Natural killer cell treated with Interleukin-12 subunit alpha and Interleukin-12 subunit beta and Interleukin-15 and Interleukin-18, amount 100 ng/mL, for 72 hours (primary cell): ENCODE results near the gene CDC42BPB. TPM values are rescaled to one million over a fixed set of nuclear protein-coding genes. Genes with fewer than 3 reads are reported as not detected.

Experiments
- ATAC-seq, 2 donors: fragments of 150-1000 bp; cut with Tn5 transposase in 1 of 2; sonication (Bioruptor Pico), chemical (Tn5 transposase) in 1 of 2; 2 replicates each; pipeline ENCODE4 v1.10.0; 2021
- DNase-seq: peaks from one replicate; pipeline ENCODE4 v3.0.0; 2022; ENCODE audit warnings: low spot score
- H3K27ac Mint-ChIP-seq, 2 donors: 1 replicate in 1 of 2; 2 replicates in 1 of 2; pipeline ENCODE4 v1.8.0; 2022; ENCODE audit warnings: mixed read lengths in 2 of 2, mild to moderate bottlenecking in 1 of 2, moderate library complexity in 1 of 2
- H3K27me3 Mint-ChIP-seq, 2 donors: 1 replicate in 1 of 2; 2 replicates in 1 of 2; pipeline ENCODE4 v1.8.0; 2022; ENCODE audit warnings: mixed read lengths in 2 of 2
- H3K36me3 Mint-ChIP-seq: one replicate; pipeline ENCODE4 v1.8.0; 2022; ENCODE audit warnings: mixed read lengths
- H3K4me1 Mint-ChIP-seq, 2 donors: 1 replicate in 1 of 2; 2 replicates in 1 of 2; pipeline ENCODE4 v1.8.0; 2022; ENCODE audit warnings: low read depth in 2 of 2, mixed read lengths in 2 of 2, mild to moderate bottlenecking in 1 of 2
- H3K4me3 Mint-ChIP-seq: one replicate; pipeline ENCODE4 v1.8.0; 2022; ENCODE audit warnings: mixed read lengths
- H3K9me3 Mint-ChIP-seq: 2 replicates; pipeline ENCODE4 v1.8.0; 2022; ENCODE audit warnings: mixed read lengths
- total RNA-seq, 2 donors: library from RNA; stranded (reverse); gene quantifications; one replicate each; pipeline ENCODE4 v1.2.3, GENCODE V29; 2022

CDC42BPB gene
- total RNA-seq, 2 donors from 2014 or later = 2.2 to 3.6 TPM

DNA sequence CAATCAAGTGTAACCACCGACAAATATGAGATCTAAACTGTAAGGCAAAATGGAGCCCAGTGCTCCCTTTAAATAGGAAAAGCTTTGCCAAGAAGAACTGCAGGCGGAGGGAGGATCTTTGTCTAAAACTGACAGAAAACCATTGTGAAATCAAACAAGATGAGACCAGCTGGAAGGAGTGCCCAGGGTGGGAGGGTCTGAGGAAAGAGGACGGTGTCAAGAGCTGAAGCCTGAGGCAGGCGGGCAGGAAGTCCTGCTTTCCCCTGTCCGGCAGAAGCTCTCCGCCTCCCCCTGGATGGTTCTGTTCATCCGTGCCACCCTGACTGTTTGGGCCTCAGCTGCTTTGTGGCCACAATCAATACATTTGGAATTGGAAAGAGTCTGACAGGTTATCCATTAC, 37.5 kb downstream of the CDC42BPB start:
- H3K4me1 Mint-ChIP-seq = peaks cover 1 to 3% of the 10 kb centered on the region in 2 donors
- H3K9me3 Mint-ChIP-seq = no peaks in the 10 kb centered on the region
- peaks cover 32 to 34% of the 10 kb centered on the region in 2 donors for H3K27me3 Mint-ChIP-seq
- no peaks in the 10 kb centered on the region for H3K36me3 Mint-ChIP-seq
- DNase-seq = no peak
- no peak overlapping the region for H3K27ac Mint-ChIP-seq
- ATAC-seq = no peak
- no peak overlapping the region for H3K4me3 Mint-ChIP-seq

DNA sequence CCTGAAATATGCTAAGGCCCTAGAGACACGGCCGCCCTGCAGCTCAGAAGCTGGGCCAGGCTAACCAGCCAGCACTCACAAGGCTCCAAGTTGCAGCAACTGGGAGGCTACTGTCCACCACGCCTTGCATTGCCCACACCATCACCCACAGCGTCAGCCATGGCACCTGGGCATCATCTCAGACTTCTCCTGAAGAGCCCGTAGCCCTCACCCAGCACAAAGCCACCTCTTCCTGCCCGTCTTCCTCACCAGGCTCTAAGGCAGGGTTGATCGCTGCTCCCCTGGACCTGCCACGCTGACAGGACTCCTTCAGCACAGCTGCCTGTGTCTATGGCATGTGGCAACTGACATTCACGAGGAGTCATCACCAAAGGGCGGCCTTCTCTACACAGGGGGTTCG, 38.1 kb downstream of the CDC42BPB start:
- peaks cover 7 to 8% of the 10 kb centered on the region in 2 donors for H3K4me1 Mint-ChIP-seq
- no peak overlapping the region for H3K4me3 Mint-ChIP-seq
- ATAC-seq (no peak), DNase-seq (no peak)
- no peak overlapping the region for H3K27ac Mint-ChIP-seq
- no peaks in the 10 kb centered on the region for H3K36me3 Mint-ChIP-seq
- H3K27me3 Mint-ChIP-seq = peaks cover 32 to 34% of the 10 kb centered on the region in 2 donors
- H3K9me3 Mint-ChIP-seq = no peaks in the 10 kb centered on the region

DNA sequence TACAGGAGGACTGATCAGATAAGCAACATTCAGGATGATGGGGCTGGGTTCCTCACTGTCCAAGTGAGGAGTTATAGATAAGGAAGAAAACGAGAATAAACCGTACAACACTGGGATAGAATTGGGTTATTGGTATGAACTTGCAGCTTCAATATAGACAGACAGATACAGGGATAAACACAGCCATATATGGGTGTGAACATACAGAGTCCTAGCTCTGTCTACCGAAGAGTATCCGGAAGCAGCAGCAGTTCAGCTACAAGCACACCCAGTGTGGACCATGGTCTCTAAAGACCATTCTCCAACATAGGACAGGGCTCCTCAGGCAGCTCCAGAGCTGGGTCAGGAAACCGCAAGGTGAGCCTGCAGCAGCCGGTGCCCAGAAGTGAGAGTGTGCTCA, 40.8 kb downstream of the CDC42BPB start:
- peaks cover 15 to 21% of the 10 kb centered on the region in 2 donors for H3K27me3 Mint-ChIP-seq
- no peaks in the 10 kb centered on the region for H3K36me3 Mint-ChIP-seq
- no peak overlapping the region for H3K4me3 Mint-ChIP-seq
- no peak for DNase-seq
- H3K4me1 Mint-ChIP-seq = peaks cover 7 to 9% of the 10 kb centered on the region in 2 donors
- H3K27ac Mint-ChIP-seq = no peak overlapping the region
- ATAC-seq = no peak
- H3K9me3 Mint-ChIP-seq = no peaks in the 10 kb centered on the region

DNA sequence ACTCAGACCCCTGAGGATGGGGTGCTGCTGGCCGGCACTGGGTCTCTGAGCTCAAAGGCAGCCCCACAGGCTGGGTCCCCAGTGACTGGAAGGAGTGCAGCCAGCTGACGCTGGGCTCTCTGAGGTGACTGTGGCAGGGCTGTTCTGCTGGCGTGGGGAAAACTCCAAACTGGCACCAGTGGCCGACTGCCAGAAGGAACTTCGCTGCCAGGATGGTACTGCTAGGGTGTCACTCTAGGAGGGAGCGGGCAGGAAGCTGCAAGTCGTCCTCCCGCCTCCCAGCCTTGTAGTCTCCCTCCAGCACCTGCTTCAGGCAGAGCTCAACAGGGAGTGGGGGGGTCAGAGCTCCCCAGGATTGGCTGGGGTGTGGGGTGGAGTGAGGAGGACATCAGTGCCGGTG, 41.3 kb downstream of the CDC42BPB start:
- Mint-ChIP-seq H3K4me1 (peaks cover 7 to 9% of the 10 kb centered on the region in 2 donors), H3K4me3 (no peak overlapping the region), H3K9me3 (no peaks in the 10 kb centered on the region), H3K27ac (no peak overlapping the region), H3K36me3 (no peaks in the 10 kb centered on the region), H3K27me3 (peaks cover 12 to 18% of the 10 kb centered on the region in 2 donors)
- ATAC-seq (no peak), DNase-seq (no peak)

DNA sequence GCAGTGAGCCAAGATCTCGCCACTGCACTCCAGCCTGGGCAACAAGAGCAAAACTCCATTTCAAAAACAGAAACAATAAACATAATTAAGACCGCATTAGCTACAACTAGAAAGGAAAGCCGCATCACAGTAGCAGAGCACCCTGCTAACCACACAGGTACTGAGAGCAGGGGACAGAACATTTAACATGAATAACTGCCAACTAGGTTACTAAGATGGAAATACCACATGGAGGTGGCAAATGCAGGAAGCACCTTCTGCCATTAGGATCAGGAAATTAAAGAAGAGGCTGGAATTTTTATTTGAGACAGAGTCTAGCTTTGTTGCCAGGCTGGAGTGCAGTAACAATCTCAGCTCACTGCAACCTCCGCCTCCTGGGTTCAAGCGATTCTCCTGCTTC, 41.9 kb downstream of the CDC42BPB start:
- H3K4me3 Mint-ChIP-seq = no peak overlapping the region
- no peaks in the 10 kb centered on the region for H3K36me3 Mint-ChIP-seq
- DNase-seq (no peak), ATAC-seq (no peak)
- peaks cover 7 to 9% of the 10 kb centered on the region in 2 donors for H3K4me1 Mint-ChIP-seq
- peaks cover 11 to 18% of the 10 kb centered on the region in 2 donors for H3K27me3 Mint-ChIP-seq
- no peak overlapping the region for H3K27ac Mint-ChIP-seq
- no peaks in the 10 kb centered on the region for H3K9me3 Mint-ChIP-seq

DNA sequence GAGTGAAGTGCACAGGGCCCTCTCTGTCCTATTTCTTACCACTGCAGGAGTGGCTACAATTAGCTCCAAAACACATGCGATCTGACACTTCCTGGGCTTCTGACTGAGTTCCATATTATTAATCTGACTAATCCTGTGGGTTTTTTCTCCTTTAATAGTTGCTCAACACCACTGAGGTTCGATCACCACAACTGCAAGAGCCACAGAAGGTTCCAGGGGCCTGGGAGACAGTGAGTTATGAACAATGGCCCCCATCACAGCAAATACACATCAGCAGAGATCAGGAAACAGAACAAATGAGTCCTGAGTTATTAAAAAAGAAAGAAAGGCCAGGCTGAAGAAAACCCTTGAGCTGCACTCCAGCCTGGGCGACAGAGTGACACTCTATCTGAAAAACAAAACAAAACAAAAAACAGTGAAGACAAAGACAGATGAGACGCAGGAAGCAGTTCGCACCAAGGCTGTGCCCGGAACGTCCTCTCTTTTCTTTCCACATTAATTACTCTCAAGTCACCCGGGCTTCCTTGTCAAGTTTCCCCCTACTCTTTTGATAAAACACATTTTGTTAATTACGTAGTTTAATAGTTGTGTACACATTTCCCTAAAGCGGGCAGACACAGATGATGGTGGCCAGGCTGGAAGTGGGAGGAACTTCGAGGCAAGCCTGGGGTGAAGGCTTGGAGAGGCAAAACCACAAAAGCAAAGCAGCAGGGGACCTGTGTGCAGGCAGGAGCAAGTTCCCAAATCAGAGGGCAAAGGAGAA, 42.7 kb downstream of the CDC42BPB start:
- H3K4me3 Mint-ChIP-seq = no peak overlapping the region
- H3K36me3 Mint-ChIP-seq = no peaks in the 10 kb centered on the region
- H3K9me3 Mint-ChIP-seq = no peaks in the 10 kb centered on the region
- H3K27me3 Mint-ChIP-seq = peaks cover 7 to 18% of the 10 kb centered on the region in 2 donors
- DNase-seq = no peak
- no peak overlapping the region for H3K27ac Mint-ChIP-seq
- H3K4me1 Mint-ChIP-seq = peaks cover 7 to 9% of the 10 kb centered on the region in 2 donors
- ATAC-seq = peak in 1 of 2 donors; percentile 37

DNA sequence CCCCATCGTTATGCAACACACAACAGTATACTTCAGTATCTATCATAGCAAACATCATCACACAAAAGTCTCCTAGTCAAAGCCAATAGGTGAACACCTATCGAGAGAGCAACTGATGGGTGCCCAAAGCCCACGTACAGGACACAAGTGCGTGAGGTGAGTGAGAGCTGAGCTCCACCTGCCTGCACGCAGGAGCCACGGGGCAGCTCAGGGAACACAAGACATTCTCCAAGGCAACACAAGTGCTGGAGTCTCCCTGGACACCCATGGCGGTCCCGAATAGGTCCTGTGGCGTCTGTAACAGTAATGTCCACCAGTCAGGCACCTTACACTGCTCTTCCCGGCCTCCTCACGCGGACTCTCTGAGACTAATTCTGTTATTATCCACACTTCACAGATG, 44.3 kb downstream of the CDC42BPB start:
- ATAC-seq = peak in 1 of 2 donors; percentile 8
- Mint-ChIP-seq H3K36me3 (no peaks in the 10 kb centered on the region), H3K4me3 (no peak overlapping the region)

DNA sequence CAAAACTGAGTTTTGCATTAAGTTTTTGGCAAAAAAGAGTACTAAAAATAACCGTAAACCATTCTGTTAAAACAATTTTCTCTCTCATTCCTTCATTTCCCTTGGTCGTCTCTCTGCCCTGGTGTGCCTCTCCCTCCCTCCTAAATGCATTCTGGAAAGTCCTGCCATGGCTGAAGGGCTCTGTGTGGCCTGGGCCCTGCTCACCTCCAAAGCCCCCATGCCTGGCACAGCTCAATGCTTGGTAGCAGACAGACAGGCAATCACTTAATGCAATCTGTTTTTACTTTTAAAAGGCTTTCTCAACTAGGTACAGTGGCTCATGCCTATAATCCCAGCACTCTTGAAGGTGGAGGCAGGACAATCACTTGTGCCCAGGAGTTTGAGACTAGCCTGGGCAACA, 47.8 kb downstream of the CDC42BPB start:
- Mint-ChIP-seq H3K36me3 (no peaks in the 10 kb centered on the region), H3K4me3 (no peak overlapping the region), H3K9me3 (no peaks in the 10 kb centered on the region), H3K27ac (no peak overlapping the region), H3K27me3 (peaks cover 0 to 4% of the 10 kb centered on the region in 2 donors), H3K4me1 (peaks cover 3% of the 10 kb centered on the region in 2 donors)
- no peak for DNase-seq
- ATAC-seq = no peak

More for the DNA sequence above, 44.3 kb downstream of the CDC42BPB start:
- H3K9me3 Mint-ChIP-seq = no peaks in the 10 kb centered on the region
- no peak overlapping the region for H3K27ac Mint-ChIP-seq
- H3K4me1 Mint-ChIP-seq = peaks cover 7 to 9% of the 10 kb centered on the region in 2 donors
- peaks cover 5 to 12% of the 10 kb centered on the region in 2 donors for H3K27me3 Mint-ChIP-seq
- DNase-seq = no peak

DNA sequence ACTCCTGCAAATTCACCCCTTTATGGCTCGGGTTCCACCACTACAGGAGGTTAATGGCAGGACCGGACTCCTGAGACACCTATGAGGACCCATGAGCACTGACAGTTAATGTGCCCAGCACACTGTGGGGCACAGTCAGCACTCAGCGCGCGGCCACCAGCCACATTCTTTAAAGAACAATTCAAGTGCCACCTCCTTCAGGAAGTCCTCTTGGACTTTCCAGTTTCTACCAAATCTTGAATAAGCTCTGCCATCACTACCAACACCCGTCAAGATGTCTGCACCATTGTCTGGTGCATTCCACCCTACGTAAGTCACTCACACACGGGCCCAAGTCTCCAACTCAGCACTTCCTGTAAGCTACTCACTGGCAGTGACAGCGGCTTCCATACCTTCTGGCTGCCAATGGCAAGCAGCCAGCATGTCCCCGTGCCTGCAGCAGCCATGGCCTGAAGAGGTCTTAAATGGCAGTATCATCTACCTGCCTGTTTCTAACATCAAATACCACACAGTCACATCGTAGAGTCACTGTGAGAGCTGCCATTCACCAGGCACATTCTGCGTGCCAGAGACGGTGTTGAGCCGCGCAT, 48.5 kb downstream of the CDC42BPB start:
- H3K27ac Mint-ChIP-seq = no peak overlapping the region
- H3K36me3 Mint-ChIP-seq = no peaks in the 10 kb centered on the region
- no peaks in the 10 kb centered on the region for H3K27me3 Mint-ChIP-seq
- ATAC-seq = peak in 1 of 2 donors; percentile 20
- H3K4me1 Mint-ChIP-seq = no peaks in the 10 kb centered on the region
- no peaks in the 10 kb centered on the region for H3K9me3 Mint-ChIP-seq
- no peak overlapping the region for H3K4me3 Mint-ChIP-seq
- no peak for DNase-seq

DNA sequence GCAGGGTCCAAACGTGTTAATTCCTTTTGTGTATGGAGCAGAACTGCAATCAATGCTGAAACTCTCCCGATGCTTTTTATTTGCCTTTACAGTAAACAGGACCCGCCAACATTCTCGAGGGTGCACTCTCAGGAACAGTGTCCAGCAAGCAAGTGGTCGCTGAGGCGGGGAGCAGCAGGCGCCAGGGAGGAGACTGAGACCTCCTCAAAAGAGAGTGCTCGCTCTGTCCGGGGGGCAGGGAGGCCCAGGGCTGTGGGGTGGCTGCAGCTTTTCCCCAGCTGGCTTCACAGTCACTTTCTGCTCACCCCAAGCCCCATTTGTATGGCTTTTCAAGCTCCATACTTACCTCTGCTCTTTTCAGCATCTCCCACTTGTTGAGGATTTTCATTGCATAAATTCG, 49.2 kb downstream of the CDC42BPB start:
- DNase-seq = no peak
- no peaks in the 10 kb centered on the region for H3K4me1 Mint-ChIP-seq
- H3K36me3 Mint-ChIP-seq = no peaks in the 10 kb centered on the region
- ATAC-seq = no peak
- H3K27me3 Mint-ChIP-seq = no peaks in the 10 kb centered on the region
- no peak overlapping the region for H3K27ac Mint-ChIP-seq
- H3K9me3 Mint-ChIP-seq = no peaks in the 10 kb centered on the region
- H3K4me3 Mint-ChIP-seq = no peak overlapping the region

DNA sequence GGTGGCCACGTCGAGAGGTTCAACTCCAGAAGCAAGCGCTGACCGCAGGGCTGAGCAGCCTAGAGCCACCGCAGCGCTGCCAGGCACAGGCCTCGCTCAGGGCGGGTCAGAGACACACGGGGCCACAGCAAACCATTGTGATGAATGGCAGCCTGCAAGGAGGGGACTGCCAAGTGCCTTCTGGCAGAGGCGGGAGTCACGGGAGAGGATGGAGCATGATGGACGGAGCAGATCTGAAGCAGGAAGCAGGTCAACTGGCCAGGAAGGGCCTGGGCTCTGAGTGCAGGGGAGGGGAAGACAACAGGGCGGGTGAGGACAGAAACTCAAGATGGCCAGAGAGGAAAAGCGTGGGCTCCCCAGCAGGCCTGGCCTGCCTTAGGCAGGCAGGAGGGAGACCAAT, 49.8 kb downstream of the CDC42BPB start:
- Mint-ChIP-seq H3K4me3 (no peak overlapping the region), H3K36me3 (no peaks in the 10 kb centered on the region), H3K27me3 (no peaks in the 10 kb centered on the region), H3K27ac (no peak overlapping the region), H3K4me1 (no peaks in the 10 kb centered on the region), H3K9me3 (no peaks in the 10 kb centered on the region)
- ATAC-seq (peak in 1 of 2 donors; percentile 14), DNase-seq (no peak)

DNA sequence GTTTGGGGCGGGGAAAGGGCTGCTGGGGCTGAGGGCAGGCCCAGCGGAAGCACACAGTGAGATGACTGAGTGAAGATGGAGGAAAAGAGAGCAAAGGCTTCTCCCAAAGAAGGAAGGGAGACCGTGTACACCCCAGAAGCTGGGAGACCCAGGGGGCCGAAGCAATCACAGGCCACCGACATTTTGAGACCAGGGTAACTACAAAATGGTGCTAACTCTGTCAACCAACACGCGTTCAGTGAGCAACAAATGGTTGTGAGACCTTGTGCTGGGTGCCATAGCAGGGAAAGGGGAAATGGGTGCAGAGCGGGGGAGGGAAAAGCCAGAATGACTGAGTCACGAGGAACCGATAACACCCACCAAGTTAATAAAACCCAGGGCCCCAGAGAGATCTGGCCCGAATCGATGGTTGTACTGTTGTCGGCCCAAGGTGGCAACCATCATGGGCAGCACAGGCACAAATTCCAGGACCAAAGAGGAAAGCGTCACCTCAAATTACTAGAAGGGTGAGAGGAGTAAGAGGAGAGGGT, 50.3 kb downstream of the CDC42BPB start:
- Mint-ChIP-seq H3K27me3 (no peaks in the 10 kb centered on the region), H3K9me3 (no peaks in the 10 kb centered on the region), H3K4me3 (no peak overlapping the region), H3K36me3 (no peaks in the 10 kb centered on the region), H3K27ac (no peak overlapping the region), H3K4me1 (no peaks in the 10 kb centered on the region)
- ATAC-seq = no peak
- DNase-seq = no peak

DNA sequence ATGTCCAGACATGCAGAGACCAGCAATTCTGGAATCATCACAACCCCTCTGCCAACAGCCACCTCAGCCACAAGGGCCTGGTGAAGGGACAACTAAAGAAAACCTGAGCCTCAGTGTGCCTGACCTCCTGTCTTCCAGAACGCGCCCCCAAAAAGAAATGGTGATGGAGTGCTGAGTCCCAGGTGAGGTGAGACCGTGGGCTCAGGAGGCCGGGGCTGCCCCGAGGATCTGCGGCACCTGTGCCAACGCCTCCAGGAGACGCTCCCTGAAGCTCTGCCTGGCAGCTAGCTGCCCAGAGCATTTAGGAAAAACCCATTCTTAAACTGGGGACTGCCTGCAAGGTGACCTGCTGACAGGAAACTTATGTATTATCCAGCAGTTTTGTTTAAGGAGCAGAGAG, 51.2 kb downstream of the CDC42BPB start:
- no peaks in the 10 kb centered on the region for H3K36me3 Mint-ChIP-seq
- no peaks in the 10 kb centered on the region for H3K9me3 Mint-ChIP-seq
- no peak overlapping the region for H3K27ac Mint-ChIP-seq
- H3K4me1 Mint-ChIP-seq = no peaks in the 10 kb centered on the region
- no peak overlapping the region for H3K4me3 Mint-ChIP-seq
- DNase-seq (no peak), ATAC-seq (no peak)
- no peaks in the 10 kb centered on the region for H3K27me3 Mint-ChIP-seq

DNA sequence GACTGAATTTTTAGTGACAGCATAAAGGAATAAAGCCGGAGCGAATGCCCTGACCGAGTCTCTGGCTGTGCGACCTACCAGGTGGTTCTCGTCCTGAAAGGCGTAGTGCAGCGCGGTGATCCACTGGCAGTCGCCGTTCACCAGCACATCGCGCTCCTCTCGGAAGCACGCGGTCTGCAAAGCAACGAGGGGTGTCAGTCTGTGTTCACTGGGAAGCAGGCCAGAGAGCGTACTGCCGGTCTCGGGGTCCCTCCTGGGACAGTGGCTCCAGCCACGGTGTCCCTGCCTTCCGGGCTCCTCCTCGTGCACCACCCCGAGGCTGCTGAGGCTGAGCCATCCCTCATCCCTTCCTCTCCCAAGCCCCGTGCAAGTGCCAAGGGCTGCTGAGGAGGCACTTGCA, 53.5 kb downstream of the CDC42BPB start:
- Mint-ChIP-seq H3K27ac (no peak overlapping the region), H3K4me3 (no peak overlapping the region), H3K27me3 (no peaks in the 10 kb centered on the region), H3K4me1 (no peaks in the 10 kb centered on the region), H3K9me3 (no peaks in the 10 kb centered on the region), H3K36me3 (no peaks in the 10 kb centered on the region)
- DNase-seq (no peak), ATAC-seq (no peak)
